Endothelial cell of umbilical vein (primary cell): ENCODE measurements around the gene HECTD4.

Source experiments
- CTCF ChIP-seq, 2 donors: IDR thresholded peaks; 1 replicate in 1 of 2; 2 replicates in 1 of 2; pipeline ENCODE4 v1.5.1; 2011; ENCODE audit warnings: low read length in 2 of 2, mild to moderate bottlenecking in 2 of 2, moderate library complexity in 2 of 2, control low read depth in 1 of 2, inconsistent platforms in 1 of 2, low read depth in 1 of 2; ENCODE audit not compliant: insufficient read depth in 1 of 2; ENCODE audit errors: extremely low read depth in 1 of 2
- EZH2 ChIP-seq: IDR thresholded peaks from 2 replicates; pipeline ENCODE4 v1.6.1; 2012; ENCODE audit warnings: borderline replicate concordance, low read depth, mild to moderate bottlenecking, moderate library complexity, low read length, inconsistent platforms; ENCODE audit not compliant: severe bottlenecking
- MAX ChIP-seq: IDR thresholded peaks from 2 replicates; pipeline ENCODE4 v1.6.1; 2011; ENCODE audit not compliant: insufficient read depth, insufficient read length
- MYC ChIP-seq: IDR thresholded peaks from one replicate; pipeline ENCODE4 v1.6.1; 2011; ENCODE audit warnings: mild to moderate bottlenecking, low read depth, low read length
- POLR2A ChIP-seq: IDR thresholded peaks from 2 replicates; pipeline ENCODE4 v1.6.1; 2012; ENCODE audit warnings: low read depth, mild to moderate bottlenecking, control low read depth, low read length
- POLR2AphosphoS5 ChIP-seq: IDR thresholded peaks from 2 replicates; pipeline ENCODE4 v1.6.1; 2012; ENCODE audit warnings: low read depth, mild to moderate bottlenecking, control low read depth, low read length, moderate library complexity; ENCODE audit not compliant: insufficient read depth

GRCh38 chr12:112218150-112218549 is 164.1 kb downstream of the HECTD4 start:
- TF ChIP-seq POLR2A (no peak), MAX (no peak), CTCF (IDR thresholded peaks at IDR 0.05; ENCODE audit: extremely low read depth in 1 of 2, insufficient read depth in 1 of 2, low read depth in 1 of 2, low read length in 2 of 2) (no peak), POLR2AphosphoS5 (no peak), EZH2 (no peak), MYC (no peak)
